H9 (cell line): ENCODE results near the gene HTT-AS. TPM values are rescaled to one million over a fixed set of nuclear protein-coding genes. Genes with fewer than 3 reads are reported as not detected.

Experiments
- DNase-seq: peaks from one replicate; pipeline ENCODE4 v3.0.0-alpha.2; 2017
- H2AFZ ChIP-seq: one replicate; pipeline ENCODE4 v1.6.1; 2013; ENCODE audit warnings: mild to moderate bottlenecking, low read length, control low read depth, moderate library complexity
- H2AK5ac ChIP-seq: 2 replicates; pipeline ENCODE4 v1.6.1; 2013; ENCODE audit warnings: low read length, control low read depth, mixed read lengths; ENCODE audit not compliant: insufficient read length
- H2BK120ac ChIP-seq: one replicate; pipeline ENCODE4 v1.6.1; 2013; ENCODE audit warnings: low read depth, mild to moderate bottlenecking, low read length, control low read depth, inconsistent platforms; ENCODE audit not compliant: poor library complexity, severe bottlenecking
- H2BK12ac ChIP-seq: 2 replicates; pipeline ENCODE4 v1.6.1; 2013; ENCODE audit warnings: low read length, control low read depth, mixed read lengths, low read depth; ENCODE audit not compliant: insufficient read length
- H2BK15ac ChIP-seq: 2 replicates; pipeline ENCODE4 v1.6.1; 2013; ENCODE audit warnings: low read depth, low read length, control low read depth
- H2BK20ac ChIP-seq: one replicate; pipeline ENCODE4 v1.6.1; 2013; ENCODE audit warnings: low read depth, mild to moderate bottlenecking, low read length, control low read depth, inconsistent platforms; ENCODE audit not compliant: poor library complexity, severe bottlenecking
- H2BK5ac ChIP-seq: 2 replicates; pipeline ENCODE4 v1.6.1; 2013; ENCODE audit warnings: low read length, control low read depth, mixed read lengths; ENCODE audit not compliant: insufficient read length
- H3K14ac ChIP-seq: 2 replicates; pipeline ENCODE4 v1.6.1; 2013; ENCODE audit warnings: low read length, control low read depth; ENCODE audit not compliant: insufficient read depth
- H3K18ac ChIP-seq: 2 replicates; pipeline ENCODE4 v1.6.1; 2013; ENCODE audit warnings: low read depth, mild to moderate bottlenecking, mixed read lengths, low read length, control low read depth; ENCODE audit not compliant: insufficient read length
- H3K23ac ChIP-seq: 2 replicates; pipeline ENCODE4 v1.6.1; 2013; ENCODE audit warnings: low read length, control low read depth, mixed read lengths, low read depth; ENCODE audit not compliant: insufficient read length
- H3K23me2 ChIP-seq: 2 replicates; pipeline ENCODE4 v1.6.1; 2013; ENCODE audit warnings: low read depth, mild to moderate bottlenecking, mixed read lengths, low read length, control low read depth; ENCODE audit not compliant: insufficient read length, poor library complexity, severe bottlenecking
- H3K27ac ChIP-seq: 2 replicates; pipeline ENCODE4 v1.5.1; 2013; ENCODE audit warnings: low read length, control low read depth, mixed read lengths, low read depth; ENCODE audit not compliant: insufficient read length
- H3K27me3 ChIP-seq: 2 replicates; pipeline ENCODE4 v1.6.1; 2013; ENCODE audit warnings: low read length, control low read depth, inconsistent platforms; ENCODE audit not compliant: insufficient read depth
- H3K4ac ChIP-seq: 2 replicates; pipeline ENCODE4 v1.6.1; 2013; ENCODE audit warnings: low read depth, mild to moderate bottlenecking, control low read depth, inconsistent platforms, low read length, moderate library complexity
- H3K4me1 ChIP-seq: 2 replicates; pipeline ENCODE4 v1.6.1; 2013; ENCODE audit warnings: low read length, control low read depth, inconsistent platforms; ENCODE audit not compliant: insufficient read depth
- H3K4me2 ChIP-seq: 2 replicates; pipeline ENCODE4 v1.6.1; 2013; ENCODE audit warnings: low read length, control low read depth, mixed read lengths; ENCODE audit not compliant: insufficient read length, insufficient read depth
- H3K56ac ChIP-seq: 2 replicates; pipeline ENCODE4 v1.6.1; 2013; ENCODE audit warnings: low read depth, mild to moderate bottlenecking, mixed read lengths, low read length, control low read depth; ENCODE audit not compliant: insufficient read length
- H3K79me1 ChIP-seq: 2 replicates; pipeline ENCODE4 v1.6.1; 2013; ENCODE audit warnings: low read depth, mild to moderate bottlenecking, moderate library complexity, low read length, control low read depth, inconsistent platforms; ENCODE audit not compliant: insufficient read depth, poor library complexity, severe bottlenecking
- H3K79me2 ChIP-seq: 2 replicates; pipeline ENCODE4 v1.6.1; 2013; ENCODE audit warnings: low read length, control low read depth, inconsistent platforms; ENCODE audit not compliant: insufficient read depth
- H3K9ac ChIP-seq: 2 replicates; pipeline ENCODE4 v1.6.1; 2013; ENCODE audit warnings: low read length, control low read depth, mixed read lengths; ENCODE audit not compliant: insufficient read length; ENCODE audit errors: extremely low read depth
- H3K9me3 ChIP-seq: one replicate; pipeline ENCODE4 v1.6.1; 2013; ENCODE audit warnings: low read depth, low read length, inconsistent platforms; ENCODE audit not compliant: control insufficient read depth
- H3T11ph ChIP-seq: one replicate; pipeline ENCODE4 v1.6.1; 2013; ENCODE audit warnings: mild to moderate bottlenecking, low read length, control low read depth, inconsistent platforms
- H4K20me1 ChIP-seq: one replicate; pipeline ENCODE4 v1.6.1; 2013; ENCODE audit not compliant: control insufficient read depth, insufficient read length, insufficient read depth
- H4K5ac ChIP-seq: 2 replicates; pipeline ENCODE4 v1.6.1; 2013; ENCODE audit warnings: low read depth, mild to moderate bottlenecking, mixed read lengths, low read length, control low read depth; ENCODE audit not compliant: insufficient read length
- H4K8ac ChIP-seq: replicated peaks from 2 replicates; pipeline ENCODE4 v1.6.1; 2013; ENCODE audit warnings: low read length, control low read depth, mixed read lengths, low read depth; ENCODE audit not compliant: insufficient read length
- H4K91ac ChIP-seq: 2 replicates; pipeline ENCODE4 v1.6.1; 2013; ENCODE audit warnings: low read depth, mild to moderate bottlenecking, moderate library complexity, mixed read lengths, low read length, control low read depth; ENCODE audit not compliant: insufficient read length
- H3K27ac Mint-ChIP-seq, 3 experiments: 2 replicates in 2 of 3; 3 replicates in 1 of 3; pipeline ENCODE4 v1.8.0; 2020 to 2021; ENCODE audit warnings: mixed read lengths in 3 of 3, mild to moderate bottlenecking in 1 of 3, moderate library complexity in 1 of 3
- H3K27me3 Mint-ChIP-seq: 2 replicates; pipeline ENCODE4 v1.8.0; 2021; ENCODE audit warnings: low read depth, mild to moderate bottlenecking, moderate library complexity, mixed read lengths
- H3K36me3 Mint-ChIP-seq, 3 experiments: 2 replicates in 2 of 3; 3 replicates in 1 of 3; pipeline ENCODE4 v1.8.0; 2020 to 2021; ENCODE audit warnings: low read depth in 3 of 3, mixed read lengths in 3 of 3; ENCODE audit not compliant: insufficient read depth in 1 of 3
- H3K4me1 Mint-ChIP-seq, 2 experiments: 2 replicates each; pipeline ENCODE4 v1.8.0; 2020; ENCODE audit warnings: mixed read lengths in 2 of 2
- H3K4me3 Mint-ChIP-seq, 2 experiments: 2 replicates in 1 of 2; 3 replicates in 1 of 2; pipeline ENCODE4 v1.8.0; 2020 to 2021; ENCODE audit warnings: mild to moderate bottlenecking in 2 of 2, mixed read lengths in 2 of 2, moderate library complexity in 1 of 2
- H3K9me3 Mint-ChIP-seq, 2 experiments: 2 replicates in 1 of 2; 3 replicates in 1 of 2; pipeline ENCODE4 v1.8.0; 2020; ENCODE audit warnings: mild to moderate bottlenecking in 2 of 2, mixed read lengths in 2 of 2, moderate library complexity in 1 of 2
- WGBS: extraction: QIAGEN DNeasy Blood & Tissue Kit; methylation state at CpG from one replicate; pipeline ENCODE4 v1.1.7; 2013; ENCODE audit warnings: missing lambda C conversion rate, low lambda C conversion rate, mixed read lengths; ENCODE audit not compliant: insufficient read length; ENCODE audit errors: extremely low coverage; 5-methylcytosine and 5-hydroxymethylcytosine counted together
- total RNA-seq: library from RNA; stranded (reverse); gene quantifications from 2 replicates; pipeline ENCODE4 v1.2.1, GENCODE V29; 2021
- TF ChIP-seq, protein P1 (sequence below): fragments of 200-600 bp; sonication (generic); conservative IDR thresholded peaks from 3 replicates; pipeline ENCODE4 v1.8.0; 2021; ENCODE audit warnings: antibody characterized with exemption, mild to moderate bottlenecking

The HTT-AS gene
- total RNA-seq, 1 experiment from 2014 or later, result not detected

DNA sequence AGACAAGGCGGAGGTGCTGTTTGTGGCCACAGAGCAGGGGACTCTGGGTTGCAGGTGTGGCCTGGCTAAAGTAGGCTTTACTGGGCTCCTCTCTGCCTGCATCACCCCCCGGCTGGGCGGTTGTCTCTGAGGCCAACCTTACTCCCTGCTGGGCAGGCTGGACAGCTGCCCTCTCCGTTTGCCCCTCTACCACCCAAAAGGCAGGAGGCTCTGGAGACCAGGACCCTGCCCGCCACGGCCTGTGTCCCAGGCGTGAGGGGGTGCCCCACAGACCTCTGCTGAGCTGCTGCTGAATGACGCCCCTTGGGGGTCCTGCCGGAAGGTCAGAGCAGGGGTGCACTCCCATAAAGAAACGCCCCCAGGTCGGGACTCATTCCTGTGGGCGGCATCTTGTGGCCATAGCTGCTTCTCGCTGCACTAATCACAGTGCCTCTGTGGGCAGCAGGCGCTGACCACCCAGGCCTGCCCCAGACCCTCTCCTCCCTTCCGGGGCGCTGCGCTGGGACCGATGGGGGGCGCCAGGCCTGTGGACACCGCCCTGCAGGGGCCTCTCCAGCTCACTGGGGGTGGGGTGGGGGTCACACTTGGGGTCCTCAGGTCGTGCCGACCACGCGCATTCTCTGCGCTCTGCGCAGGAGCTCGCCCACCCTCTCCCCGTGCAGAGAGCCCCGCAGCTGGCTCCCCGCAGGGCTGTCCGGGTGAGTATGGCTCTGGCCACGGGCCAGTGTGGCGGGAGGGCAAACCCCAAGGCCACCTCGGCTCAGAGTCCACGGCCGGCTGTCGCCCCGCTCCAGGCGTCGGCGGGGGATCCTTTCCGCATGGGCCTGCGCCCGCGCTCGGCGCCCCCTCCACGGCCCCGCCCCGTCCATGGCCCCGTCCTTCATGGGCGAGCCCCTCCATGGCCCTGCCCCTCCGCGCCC, 920 bp downstream of the HTT-AS start:
- Histone ChIP-seq H3T11ph (no peak overlapping the region), H3K4ac (no peak overlapping the region), H3K79me2 (peaks cover 17% of the 10 kb centered on the region; the same call in 1 of the 2 replicates), H4K91ac (no peak overlapping the region), H3K79me1 (peaks cover 5% of the 10 kb centered on the region), H2BK12ac (no peak overlapping the region), H4K8ac (no peak overlapping the region), H3K9ac (no peak overlapping the region), H2BK5ac (no peak overlapping the region), H3K27me3 (no peaks in the 10 kb centered on the region), H3K18ac (peak overlapping the region; percentile 14), H2BK120ac (no peak overlapping the region), H2AFZ (no peak overlapping the region), H3K14ac (0 out of 2 replicates have a peak overlapping the region, but pooled peaks have one; percentile 73), H3K9me3 (no peaks in the 10 kb centered on the region), H2AK5ac (no peak overlapping the region), H2BK15ac (no peak overlapping the region), H3K23ac (no peak overlapping the region), H4K5ac (no peak overlapping the region), H3K56ac (no peak overlapping the region), H3K23me2 (peaks cover 8% of the 10 kb centered on the region), H2BK20ac (no peak overlapping the region), H4K20me1 (peaks cover 2% of the 10 kb centered on the region), H3K27ac (no peak overlapping the region), H3K4me2 (peak overlapping the region; percentile 73), H3K4me1 (no peaks in the 10 kb centered on the region; the same call in 1 of the 2 replicates)
- peaks cover 14 to 18% of the 10 kb centered on the region in 2 experiments for H3K4me1 Mint-ChIP-seq
- WGBS, result no CpG with 5 or more reads among the region's 54 CpGs
- TF ChIP-seq, protein P1, sequence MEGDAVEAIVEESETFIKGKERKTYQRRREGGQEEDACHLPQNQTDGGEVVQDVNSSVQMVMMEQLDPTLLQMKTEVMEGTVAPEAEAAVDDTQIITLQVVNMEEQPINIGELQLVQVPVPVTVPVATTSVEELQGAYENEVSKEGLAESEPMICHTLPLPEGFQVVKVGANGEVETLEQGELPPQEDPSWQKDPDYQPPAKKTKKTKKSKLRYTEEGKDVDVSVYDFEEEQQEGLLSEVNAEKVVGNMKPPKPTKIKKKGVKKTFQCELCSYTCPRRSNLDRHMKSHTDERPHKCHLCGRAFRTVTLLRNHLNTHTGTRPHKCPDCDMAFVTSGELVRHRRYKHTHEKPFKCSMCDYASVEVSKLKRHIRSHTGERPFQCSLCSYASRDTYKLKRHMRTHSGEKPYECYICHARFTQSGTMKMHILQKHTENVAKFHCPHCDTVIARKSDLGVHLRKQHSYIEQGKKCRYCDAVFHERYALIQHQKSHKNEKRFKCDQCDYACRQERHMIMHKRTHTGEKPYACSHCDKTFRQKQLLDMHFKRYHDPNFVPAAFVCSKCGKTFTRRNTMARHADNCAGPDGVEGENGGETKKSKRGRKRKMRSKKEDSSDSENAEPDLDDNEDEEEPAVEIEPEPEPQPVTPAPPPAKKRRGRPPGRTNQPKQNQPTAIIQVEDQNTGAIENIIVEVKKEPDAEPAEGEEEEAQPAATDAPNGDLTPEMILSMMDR, result peak; percentile 29; the same call in 1 of the 3 replicates
- H3K4me3 Mint-ChIP-seq, result peak overlapping the region; percentile 49 to 61; a peak in 4 of 5 replicates
- DNase-seq, result peak; percentile 45
- no peak overlapping the region for H3K27ac Mint-ChIP-seq
- no peaks in the 10 kb centered on the region for H3K9me3 Mint-ChIP-seq
- H3K36me3 Mint-ChIP-seq, result no peaks in the 10 kb centered on the region; a peak in 3 of 7 replicates
- H3K27me3 Mint-ChIP-seq, result peaks cover 3% of the 10 kb centered on the region; the same call in 1 of the 2 replicates
